Measurements from ENCODE around the gene LRRC17.

LRRC17 gene

GRCh38 chr7:102994567-102994966, 81.8 kb downstream of the LRRC17 start:
- Mint-ChIP-seq H3K9me3 (no peaks in the 10 kb centered on the region), H3K4me1 (ENCODE audit: low read depth) (peaks cover 4% of the 10 kb centered on the region), H3K27ac (no peak overlapping the region), H3K27me3 (no peaks in the 10 kb centered on the region), H3K36me3 (ENCODE audit: low read depth) (no peaks in the 10 kb centered on the region), H3K4me3 (no peak overlapping the region)
- DNase-seq = no peak
